Immature natural killer cell (primary cell): ENCODE measurements around the gene METTL27. TPM values are rescaled to one million over a fixed set of nuclear protein-coding genes. Genes with fewer than 3 reads are reported as not detected.
"Not testable (repeated sequence)": the region's sequence is repeated elsewhere in the genome, so short reads cannot be mapped to it uniquely, and the experiment has no call there.

Experiments
- DNase-seq, 3 donors: peaks; one replicate each; pipeline ENCODE4 v3.0.0; 2022; ENCODE audit warnings: mixed read lengths in 1 of 3
- H3K27ac Mint-ChIP-seq, 6 donors: one replicate each; pipeline ENCODE4 v1.8.0; 2020; ENCODE audit warnings: mixed read lengths in 6 of 6, mild to moderate bottlenecking in 5 of 6, inconsistent platforms in 4 of 6, moderate library complexity in 3 of 6
- H3K27me3 Mint-ChIP-seq, 3 donors: one replicate each; pipeline ENCODE4 v1.8.0; 2020 to 2021; ENCODE audit warnings: low read depth in 3 of 3, mild to moderate bottlenecking in 3 of 3, mixed read lengths in 3 of 3, moderate library complexity in 3 of 3, inconsistent platforms in 1 of 3
- H3K36me3 Mint-ChIP-seq, 3 donors: one replicate each; pipeline ENCODE4 v1.8.0; 2020; ENCODE audit warnings: mixed read lengths in 3 of 3, inconsistent platforms in 2 of 3, mild to moderate bottlenecking in 2 of 3
- H3K4me1 Mint-ChIP-seq, 2 donors: one replicate each; pipeline ENCODE4 v1.8.0; 2020; ENCODE audit warnings: inconsistent platforms in 2 of 2, mild to moderate bottlenecking in 2 of 2, mixed read lengths in 2 of 2, moderate library complexity in 1 of 2
- H3K4me3 Mint-ChIP-seq, 5 donors: one replicate each; pipeline ENCODE4 v1.8.0; 2020; ENCODE audit warnings: mild to moderate bottlenecking in 5 of 5, mixed read lengths in 5 of 5, inconsistent platforms in 3 of 5, moderate library complexity in 3 of 5
- H3K9me3 Mint-ChIP-seq, 6 donors: one replicate each; pipeline ENCODE4 v1.8.0; 2020; ENCODE audit warnings: mild to moderate bottlenecking in 6 of 6, mixed read lengths in 6 of 6, inconsistent platforms in 4 of 6, moderate library complexity in 3 of 6
- polyA plus RNA-seq, 3 donors: library from polyadenylated mRNA; unstranded; fragments of 300-500 nt; fragmentation: Illumina TruSeq; gene quantifications; one replicate each; pipeline ENCODE4 v1.2.3, GENCODE V29; 2021

The METTL27 gene
- polyA plus RNA-seq, 3 donors from 2014 or later, result 0.46 TPM; not detected in 2

- no peak for DNase-seq
- Mint-ChIP-seq H3K9me3 (no peaks in the 10 kb centered on the region), H3K4me3 (no peak overlapping the region), H3K36me3 (no peaks in the 10 kb centered on the region), H3K27ac (no peak overlapping the region), H3K27me3 (peaks cover 0 to 5% (median 3%) of the 10 kb centered on the region in 3 donors), H3K4me1 (peaks cover 6 to 7% of the 10 kb centered on the region in 2 donors)
Observed at GRCh38 chr7:73839290-73839689, 3.0 kb downstream of the METTL27 start.

- Mint-ChIP-seq H3K9me3 (no peaks in the 10 kb centered on the region), H3K27ac (no peak overlapping the region), H3K4me1 (peaks cover under 1 to 6% of the 10 kb centered on the region in 2 donors), H3K4me3 (no peak overlapping the region), H3K36me3 (no peaks in the 10 kb centered on the region), H3K27me3 (peaks cover 0 to 3% (median 3%) of the 10 kb centered on the region in 3 donors)
- no peak for DNase-seq
Observed at GRCh38 chr7:73838642-73839041, 3.7 kb downstream of the METTL27 start.

GRCh38 chr7:73837167-73837566 lies 5.1 kb downstream of the METTL27 start:
- H3K27ac Mint-ChIP-seq, H3K36me3 Mint-ChIP-seq, H3K27me3 Mint-ChIP-seq, H3K4me3 Mint-ChIP-seq, H3K4me1 Mint-ChIP-seq, DNase-seq, H3K9me3 Mint-ChIP-seq: not testable (repeated sequence)

- H3K9me3 Mint-ChIP-seq, result no peaks in the 10 kb centered on the region
- H3K27me3 Mint-ChIP-seq, result peaks cover 0 to 5% (median 3%) of the 10 kb centered on the region in 3 donors
- H3K4me3 Mint-ChIP-seq, result no peak overlapping the region
- H3K27ac Mint-ChIP-seq, result no peak overlapping the region
- no peaks in the 10 kb centered on the region for H3K4me1 Mint-ChIP-seq
- DNase-seq, result no peak
- no peaks in the 10 kb centered on the region for H3K36me3 Mint-ChIP-seq
Observed at GRCh38 chr7:73834626-73835191, 7.6 kb downstream of the METTL27 start.

GRCh38 chr7:73833251-73833919 lies 8.9 kb downstream of the METTL27 start:
- Mint-ChIP-seq H3K9me3 (no peaks in the 10 kb centered on the region), H3K27ac (no peak overlapping the region), H3K4me3 (no peak overlapping the region), H3K27me3 (peaks cover 2 to 12% (median 4%) of the 10 kb centered on the region in 3 donors), H3K36me3 (no peaks in the 10 kb centered on the region), H3K4me1 (peaks cover under 1 to 6% of the 10 kb centered on the region in 2 donors)
- DNase-seq, result no peak

GRCh38 chr7:73832806-73833205 lies 9.5 kb downstream of the METTL27 start:
- DNase-seq, result no peak
- Mint-ChIP-seq H3K27me3 (peaks cover 2 to 13% (median 4%) of the 10 kb centered on the region in 3 donors), H3K36me3 (no peaks in the 10 kb centered on the region), H3K4me1 (peaks cover 5 to 12% of the 10 kb centered on the region in 2 donors), H3K4me3 (no peak overlapping the region), H3K9me3 (no peaks in the 10 kb centered on the region), H3K27ac (no peak overlapping the region)

- Mint-ChIP-seq H3K4me3 (no peak overlapping the region), H3K4me1 (peaks cover 7 to 19% of the 10 kb centered on the region in 2 donors), H3K9me3 (no peaks in the 10 kb centered on the region), H3K36me3 (no peaks in the 10 kb centered on the region), H3K27ac (no peak overlapping the region), H3K27me3 (peaks cover 4 to 13% (median 7%) of the 10 kb centered on the region in 3 donors)
- no peak for DNase-seq
Observed at GRCh38 chr7:73831834-73832651, 10.3 kb downstream of the METTL27 start.

- H3K27me3 Mint-ChIP-seq, result peaks cover 4 to 13% (median 10%) of the 10 kb centered on the region in 3 donors
- H3K27ac Mint-ChIP-seq, result no peak overlapping the region
- H3K9me3 Mint-ChIP-seq, result no peaks in the 10 kb centered on the region
Observed at GRCh38 chr7:73831584-73831833, 10.8 kb downstream of the METTL27 start.

GRCh38 chr7:73830681-73831583 lies 11.4 kb downstream of the METTL27 start, which contains the start of gene CLDN4:
Gene CLDN4 (plus strand): TSS chr7:73830996. CDS start chr7:73831202, 206 bp downstream.
- H3K9me3 Mint-ChIP-seq, result no peaks in the 10 kb centered on the region
- no peak within 1 kb of the TSS for H3K4me3 Mint-ChIP-seq
- H3K4me1 Mint-ChIP-seq, result peaks cover 7 to 25% of the 10 kb centered on the region in 2 donors
- no peak within 1 kb of the TSS for H3K27ac Mint-ChIP-seq
- H3K27me3 Mint-ChIP-seq, result peaks cover 6 to 13% (median 11%) of the 10 kb centered on the region in 3 donors
- no peak for DNase-seq
- H3K36me3 Mint-ChIP-seq, result no peaks in the 10 kb centered on the region

More at GRCh38 chr7:73831584-73831833, 10.8 kb downstream of the METTL27 start:
- no peak for DNase-seq
- peaks cover 7 to 24% of the 10 kb centered on the region in 2 donors for H3K4me1 Mint-ChIP-seq
- no peaks in the 10 kb centered on the region for H3K36me3 Mint-ChIP-seq
- no peak overlapping the region for H3K4me3 Mint-ChIP-seq

- Mint-ChIP-seq H3K27ac (peak overlapping the region in 1 of 6 donors; percentile 71), H3K27me3 (peaks cover 6 to 13% (median 11%) of the 10 kb centered on the region in 3 donors), H3K9me3 (no peaks in the 10 kb centered on the region), H3K36me3 (no peaks in the 10 kb centered on the region), H3K4me1 (peaks cover 7 to 25% of the 10 kb centered on the region in 2 donors), H3K4me3 (no peak overlapping the region)
- no peak for DNase-seq
Observed at GRCh38 chr7:73829921-73830680, 12.2 kb downstream of the METTL27 start.

GRCh38 chr7:73829505-73829904 lies 12.8 kb downstream of the METTL27 start:
- Mint-ChIP-seq H3K4me3 (no peak overlapping the region), H3K27ac (peak overlapping the region in 1 of 6 donors; percentile 71), H3K27me3 (peaks cover 6 to 13% (median 13%) of the 10 kb centered on the region in 3 donors), H3K4me1 (peaks cover 7 to 25% of the 10 kb centered on the region in 2 donors), H3K9me3 (no peaks in the 10 kb centered on the region), H3K36me3 (no peaks in the 10 kb centered on the region)
- no peak for DNase-seq

GRCh38 chr7:73828972-73829371 lies 13.3 kb downstream of the METTL27 start:
- Mint-ChIP-seq H3K27me3 (peaks cover 6 to 13% (median 13%) of the 10 kb centered on the region in 3 donors), H3K4me1 (peaks cover 7 to 25% of the 10 kb centered on the region in 2 donors), H3K4me3 (no peak overlapping the region), H3K9me3 (no peaks in the 10 kb centered on the region), H3K36me3 (no peaks in the 10 kb centered on the region), H3K27ac (no peak overlapping the region)
- no peak for DNase-seq
